ENCODE measurements around the gene EPOP.
"Not testable (repeated sequence)": the region's sequence is repeated elsewhere in the genome, so short reads cannot be mapped to it uniquely, and the experiment has no call there.

Gene EPOP

GRCh38 chr17:38636054-38636453 is 38.7 kb downstream of the EPOP start:
- no peak for DNase-seq

GRCh38 chr17:38632334-38632733 is 42.4 kb downstream of the EPOP start:
- no peak for DNase-seq

- no peak for DNase-seq
These were observed 46.3 kb downstream of the EPOP start for GRCh38 chr17:38628441-38628840.

GRCh38 chr17:38627957-38628356 is 46.8 kb downstream of the EPOP start:
- DNase-seq: no peak

GRCh38 chr17:38626606-38627226 is 48.0 kb downstream of the EPOP start:
- not testable (repeated sequence) for DNase-seq

GRCh38 chr17:38625482-38625881 is 49.3 kb downstream of the EPOP start:
- no peak for DNase-seq

GRCh38 chr17:38624782-38625355 is 49.9 kb downstream of the EPOP start:
- not testable (repeated sequence) for DNase-seq

Measured in Kasumi-1 (cell line).